Kidney (tissue), 14 donors: Measurements from ENCODE around the gene SF3A2. TPM values are rescaled to one million over a fixed set of nuclear protein-coding genes. Genes with fewer than 3 reads are reported as not detected.

Experiments
- DNase-seq, 5 donors: peaks; one replicate each; pipeline ENCODE4 v3.0.0-alpha.2; 2013 to 2020
- FAIRE-seq: peaks from 2 replicates; lab custom pipeline; 2012; peaks lifted over from hg19 to GRCh38; lab: Jason Lieb, UNC
- H3K27ac ChIP-seq, 2 donors: one replicate each; pipeline ENCODE4 v1.7.0; 2013; ENCODE audit warnings: low read depth in 2 of 2, low read length in 2 of 2, inconsistent platforms in 1 of 2
- H3K27me3 ChIP-seq: one replicate; pipeline ENCODE4 v1.7.1; 2013; ENCODE audit warnings: low read length, inconsistent platforms; ENCODE audit not compliant: control insufficient read depth, insufficient read depth
- H3K36me3 ChIP-seq, 3 donors: one replicate each; pipeline versions ENCODE4 v1.7.0 to v1.7.1; 2013; ENCODE audit warnings: low read length in 3 of 3, control low read depth in 1 of 3, inconsistent platforms in 1 of 3; ENCODE audit not compliant: insufficient read depth in 3 of 3, control insufficient read depth in 2 of 3
- H3K4me1 ChIP-seq, 3 donors: one replicate each; pipeline versions ENCODE4 v1.7.0 to v1.7.1; 2013; ENCODE audit warnings: low read length in 3 of 3, inconsistent platforms in 1 of 3, low read depth in 1 of 3; ENCODE audit not compliant: control insufficient read depth in 2 of 3, insufficient read depth in 2 of 3
- H3K4me3 ChIP-seq, 3 donors: one replicate each; pipeline versions ENCODE4 v1.7.0 to v1.8.1; 2013; ENCODE audit warnings: low read length in 3 of 3, control low read depth in 1 of 3, inconsistent platforms in 1 of 3
- H3K9ac ChIP-seq, 3 donors: one replicate each; pipeline versions ENCODE4 v1.7.0 to v1.7.1; 2013; ENCODE audit warnings: low read length in 3 of 3, control low read depth in 1 of 3, inconsistent platforms in 1 of 3
- H3K9me3 ChIP-seq, 3 donors: one replicate each; pipeline versions ENCODE4 v1.7.0 to v1.7.1; 2013; ENCODE audit warnings: low read length in 3 of 3, control low read depth in 1 of 3, inconsistent platforms in 1 of 3; ENCODE audit not compliant: control insufficient read depth in 2 of 3, insufficient read depth in 1 of 3
- CTCF ChIP-seq: IDR thresholded peaks from 3 replicates; pipeline ENCODE4 v1.5.1; 2012; ENCODE audit warnings: mild to moderate bottlenecking, moderate library complexity, borderline replicate concordance; ENCODE audit not compliant: insufficient read depth; ENCODE audit errors: extremely low read depth
- intact Hi-C: fragments of 100-400 bp; cut with DNase I; formaldehyde crosslinking; loops from one replicate; pipeline ENCODE4 v1.11.1; 2022
- polyA plus RNA-seq: library from polyadenylated mRNA; stranded (reverse); fragments of 350-450 nt; fragmentation: Illumina TruSeq; extraction: RNeasy Lipid Tissue Mini Kit (QIAGEN cat#74804); gene quantifications from one replicate; pipeline ENCODE4 v1.2.3, GENCODE V29; 2014; ENCODE audit warnings: low read depth, low replicate concordance; ENCODE audit not compliant: insufficient read depth
- total RNA-seq: library from RNA; stranded (reverse); fragmentation: NEBNext Ultra II Directional; extraction: Animal tissue kit (Norgen Biotek cat#: 25700); gene quantifications from one replicate; pipeline ENCODE4 v1.2.1, GENCODE V29; 2021
- donor health status: control.
- donor health status: control.
- donor health status: control.
- donor health status: control.
- donor health status: control.
- donor health status: DM: yes; HTN: yes; CAD: no.
- donor health status: Normal renal cell carcinoma (clear cell type).

Gene SF3A2
- total and polyA plus RNA-seq, 2 donors from 2014 or later = 25.7 to 64.1 TPM

GRCh38 chr19:2237869-2238153, 1.2 kb downstream of the SF3A2 start:
- H3K27me3 ChIP-seq = no peaks in the 10 kb centered on the region
- intact Hi-C loops = no loop called here
- no peak for TF ChIP-seq CTCF
- no peaks in the 10 kb centered on the region for H3K9me3 ChIP-seq
- H3K27ac ChIP-seq = no peak overlapping the region
- no peak for DNase-seq
- peaks cover 2 to 52% (median 33%) of the 10 kb centered on the region in 3 donors for H3K4me1 ChIP-seq
- no peak for FAIRE-seq
- no peaks in the 10 kb centered on the region for H3K36me3 ChIP-seq
- peak overlapping the region; percentile 73 to 79 (median 76) for H3K4me3 ChIP-seq
- H3K9ac ChIP-seq = no peak overlapping the region

- FAIRE-seq = no peak
- H3K9me3 ChIP-seq = no peaks in the 10 kb centered on the region
- peaks cover 2 to 44% (median 33%) of the 10 kb centered on the region in 3 donors for H3K4me1 ChIP-seq
- no peak for DNase-seq
- H3K9ac ChIP-seq = peak overlapping the region in 1 of 3 donors; percentile 53
- H3K27me3 ChIP-seq = no peaks in the 10 kb centered on the region
- peaks cover 0 to 10% (median 2%) of the 10 kb centered on the region in 3 donors for H3K36me3 ChIP-seq
- TF ChIP-seq CTCF = no peak
- no peak overlapping the region for H3K27ac ChIP-seq
- peak overlapping the region in 1 of 3 donors; percentile 51 for H3K4me3 ChIP-seq
- intact Hi-C loops = no loop called here
Observed at GRCh38 chr19:2239173-2239572, 2.5 kb downstream of the SF3A2 start.

- H3K36me3 ChIP-seq = peaks cover 0 to 19% (median 6%) of the 10 kb centered on the region in 3 donors
- DNase-seq (peak in 2 of 5 donors; percentile 40 to 70), FAIRE-seq (no peak)
- peak overlapping the region in 2 of 3 donors; percentile 53 to 59 for H3K9ac ChIP-seq
- H3K4me3 ChIP-seq = peak overlapping the region in 2 of 3 donors; percentile 47 to 51
- intact Hi-C loops = no loop called here
- peaks cover 2 to 44% (median 33%) of the 10 kb centered on the region in 3 donors for H3K4me1 ChIP-seq
- no peaks in the 10 kb centered on the region for H3K27me3 ChIP-seq
- TF ChIP-seq CTCF = no peak
- H3K27ac ChIP-seq = peak overlapping the region in 1 of 2 donors; percentile 32
- H3K9me3 ChIP-seq = no peaks in the 10 kb centered on the region
Observed at GRCh38 chr19:2239771-2240770, 3.4 kb downstream of the SF3A2 start.
